Transverse colon (tissue), 3 donors: ENCODE data around the gene TPP1.

ENCODE experiments used
- EP300 ChIP-seq: sonication (generic); formaldehyde crosslinking; IDR thresholded peaks from one replicate; pipeline ENCODE4 v1.6.1; 2017; ENCODE audit warnings: antibody characterized with exemption, low read depth
- POLR2A ChIP-seq: fragments of 450-650 bp; IDR thresholded peaks from one replicate; pipeline ENCODE4 v1.6.1; 2016; ENCODE audit warnings: antibody characterized with exemption, mild to moderate bottlenecking, moderate library complexity
- TF ChIP-seq, protein P1 (sequence below), 5 experiments: fragments of 200-600 bp in 3 of 5; fragments of 450-650 bp in 2 of 5; sonication (generic) in 3 of 5; IDR thresholded peaks; 1 replicate in 2 of 5; 2 replicates in 3 of 5; pipeline ENCODE4 v1.5.1; 2016 to 2017; ENCODE audit warnings: antibody characterized with exemption in 5 of 5, inconsistent platforms in 3 of 5, mild to moderate bottlenecking in 2 of 5, moderate library complexity in 1 of 5

DNA sequence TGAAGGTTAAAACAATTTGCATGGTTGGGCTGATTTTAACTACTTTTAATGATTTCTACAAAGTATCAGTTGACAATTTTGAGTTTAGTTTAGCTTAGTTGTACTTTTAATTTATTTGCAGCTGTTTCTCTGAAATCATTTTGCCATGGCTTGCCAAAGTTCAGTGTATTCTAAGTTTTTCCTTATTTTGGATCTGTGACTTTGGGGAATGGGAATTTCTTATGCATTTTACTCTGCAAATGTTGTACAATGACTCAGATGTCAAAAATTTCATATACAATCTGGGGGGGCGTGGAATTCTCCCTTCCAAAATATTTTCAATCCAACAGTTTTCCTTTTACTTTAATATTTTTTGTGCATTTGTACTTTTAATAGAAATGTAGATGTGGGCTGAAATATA is 45.3 kb upstream of the TPP1 start:
- TF ChIP-seq, protein P1, sequence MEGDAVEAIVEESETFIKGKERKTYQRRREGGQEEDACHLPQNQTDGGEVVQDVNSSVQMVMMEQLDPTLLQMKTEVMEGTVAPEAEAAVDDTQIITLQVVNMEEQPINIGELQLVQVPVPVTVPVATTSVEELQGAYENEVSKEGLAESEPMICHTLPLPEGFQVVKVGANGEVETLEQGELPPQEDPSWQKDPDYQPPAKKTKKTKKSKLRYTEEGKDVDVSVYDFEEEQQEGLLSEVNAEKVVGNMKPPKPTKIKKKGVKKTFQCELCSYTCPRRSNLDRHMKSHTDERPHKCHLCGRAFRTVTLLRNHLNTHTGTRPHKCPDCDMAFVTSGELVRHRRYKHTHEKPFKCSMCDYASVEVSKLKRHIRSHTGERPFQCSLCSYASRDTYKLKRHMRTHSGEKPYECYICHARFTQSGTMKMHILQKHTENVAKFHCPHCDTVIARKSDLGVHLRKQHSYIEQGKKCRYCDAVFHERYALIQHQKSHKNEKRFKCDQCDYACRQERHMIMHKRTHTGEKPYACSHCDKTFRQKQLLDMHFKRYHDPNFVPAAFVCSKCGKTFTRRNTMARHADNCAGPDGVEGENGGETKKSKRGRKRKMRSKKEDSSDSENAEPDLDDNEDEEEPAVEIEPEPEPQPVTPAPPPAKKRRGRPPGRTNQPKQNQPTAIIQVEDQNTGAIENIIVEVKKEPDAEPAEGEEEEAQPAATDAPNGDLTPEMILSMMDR (IDR thresholded peaks at IDR 0.05): no peak
- TF ChIP-seq EP300: no peak
- no peak for TF ChIP-seq POLR2A
